Loucy (cell line): ENCODE measurements around the gene NAT14.

Source experiments
- EZH2phosphoT487 ChIP-seq: fragments of 200-600 bp; IDR thresholded peaks from 2 replicates; pipeline ENCODE4 v1.6.1; 2018; ENCODE audit warnings: antibody characterized with exemption, mild to moderate bottlenecking, moderate library complexity, borderline replicate concordance
- TF ChIP-seq, protein P1 (sequence below): fragments of 200-600 bp; sonication (generic); conservative IDR thresholded peaks from 2 replicates; pipeline ENCODE4 v1.5.1; 2014; ENCODE audit warnings: mild to moderate bottlenecking, antibody characterized with exemption, low read length

DNA sequence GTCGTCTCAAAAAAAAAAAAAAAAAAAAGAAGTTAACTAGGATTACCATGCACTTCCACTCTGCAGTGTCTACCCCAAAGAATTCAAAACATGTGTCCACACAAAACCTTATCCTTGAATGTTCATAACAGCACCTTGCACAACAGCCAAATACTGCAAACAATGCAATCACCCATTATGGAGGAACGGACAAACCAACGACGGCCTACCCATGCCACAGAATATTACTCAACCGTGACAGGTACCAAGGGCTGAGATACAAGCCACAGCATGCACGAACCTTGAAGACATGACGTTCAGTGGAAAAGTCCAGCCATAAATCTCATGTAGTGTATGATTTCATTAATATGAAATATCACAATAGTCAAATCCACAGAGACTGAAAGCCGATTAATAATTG lies 38.9 kb upstream of the NAT14 start:
- TF ChIP-seq, protein P1, sequence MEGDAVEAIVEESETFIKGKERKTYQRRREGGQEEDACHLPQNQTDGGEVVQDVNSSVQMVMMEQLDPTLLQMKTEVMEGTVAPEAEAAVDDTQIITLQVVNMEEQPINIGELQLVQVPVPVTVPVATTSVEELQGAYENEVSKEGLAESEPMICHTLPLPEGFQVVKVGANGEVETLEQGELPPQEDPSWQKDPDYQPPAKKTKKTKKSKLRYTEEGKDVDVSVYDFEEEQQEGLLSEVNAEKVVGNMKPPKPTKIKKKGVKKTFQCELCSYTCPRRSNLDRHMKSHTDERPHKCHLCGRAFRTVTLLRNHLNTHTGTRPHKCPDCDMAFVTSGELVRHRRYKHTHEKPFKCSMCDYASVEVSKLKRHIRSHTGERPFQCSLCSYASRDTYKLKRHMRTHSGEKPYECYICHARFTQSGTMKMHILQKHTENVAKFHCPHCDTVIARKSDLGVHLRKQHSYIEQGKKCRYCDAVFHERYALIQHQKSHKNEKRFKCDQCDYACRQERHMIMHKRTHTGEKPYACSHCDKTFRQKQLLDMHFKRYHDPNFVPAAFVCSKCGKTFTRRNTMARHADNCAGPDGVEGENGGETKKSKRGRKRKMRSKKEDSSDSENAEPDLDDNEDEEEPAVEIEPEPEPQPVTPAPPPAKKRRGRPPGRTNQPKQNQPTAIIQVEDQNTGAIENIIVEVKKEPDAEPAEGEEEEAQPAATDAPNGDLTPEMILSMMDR = no peak
- no peak for TF ChIP-seq EZH2phosphoT487
